Measurements from ENCODE around the gene LSG1. TPM values are rescaled to one million over a fixed set of nuclear protein-coding genes. Genes with fewer than 3 reads are reported as not detected.

LSG1 gene
- total RNA-seq (2014; rRNA removed; shearing (Covaris generic)) (27.2 and 36.5 TPM in 2 replicates), polyA plus RNA-seq (2016; fragmentation: Nextera tagmentation; extraction: Ambion mirVana) (26.9 and 31.1 TPM in 2 replicates)

GRCh38 chr3:194671900-194672808 is at the start of gene LSG1:
TSS of gene LSG1 (minus strand) at chr3:194672191. CDS start at chr3:194672162, 29 bp downstream.
- H3K9me2 ChIP-seq (ENCODE audit: insufficient read depth) = no peaks in the 10 kb centered on the region
- H3K27ac ChIP-seq = peak within 1 kb of the TSS; percentile 94
- H3K9me3 ChIP-seq (ENCODE audit: low read depth) = no peaks in the 10 kb centered on the region
- peak; percentile 98 for DNase-seq
- in situ Hi-C loops (cut with MboI) = no loop called here
- H3K4me2 ChIP-seq (ENCODE audit: unreplicated experiment) = peak within 1 kb of the TSS; percentile 95
- peaks cover 5% of the 10 kb centered on the region for H3K36me3 ChIP-seq (ENCODE audit: low read depth)
- no peaks in the 10 kb centered on the region for H4K20me1 ChIP-seq (ENCODE audit: insufficient read depth)
- no peak for TF ChIP-seq EZH2phosphoT487 (IDR thresholded peaks at IDR 0.05; ENCODE audit: insufficient read depth, low read depth)
- peak within 1 kb of the TSS; percentile 90 for H2AFZ ChIP-seq
- peaks cover 46% of the 10 kb centered on the region for H3K79me2 ChIP-seq (ENCODE audit: insufficient read depth)
- H3F3A ChIP-seq (ENCODE audit: insufficient read depth) = peaks cover 25% of the 10 kb centered on the region
- H3K9ac ChIP-seq = peak within 1 kb of the TSS; percentile 95
- peak within 1 kb of the TSS; percentile 98 for H3K4me3 ChIP-seq
- H3K4me1 ChIP-seq (ENCODE audit: insufficient read depth) = peaks cover 23% of the 10 kb centered on the region
- H3K27me3 ChIP-seq (replicated peaks; ENCODE audit: insufficient read depth) = no peaks in the 10 kb centered on the region
- 0 to 1% methylated on average over 56 to 57 of the region's 57 CpGs for WGBS, 2 experiments (ENCODE audit: low coverage in 1 of 2, low lambda C conversion rate in 2 of 2, missing lambda C conversion rate in 2 of 2)

- H3K36me3 ChIP-seq (ENCODE audit: low read depth) = no peaks in the 10 kb centered on the region
- in situ Hi-C loops (cut with MboI) = no loop called here
- H3K27ac ChIP-seq = no peak overlapping the region
- no peaks in the 10 kb centered on the region for H3F3A ChIP-seq (ENCODE audit: insufficient read depth)
- H3K79me2 ChIP-seq (ENCODE audit: insufficient read depth) = no peaks in the 10 kb centered on the region
- WGBS, 2 experiments (ENCODE audit: low coverage in 1 of 2, low lambda C conversion rate in 2 of 2, missing lambda C conversion rate in 2 of 2) = 56 to 59% methylated on average over 6 of the region's 6 CpGs
- no peak for TF ChIP-seq EZH2phosphoT487 (IDR thresholded peaks at IDR 0.05; ENCODE audit: insufficient read depth, low read depth)
- TF ChIP-seq EZH2 (IDR thresholded peaks at IDR 0.05; ENCODE audit: insufficient read depth, poor library complexity, severe bottlenecking) = no peak
- no peaks in the 10 kb centered on the region for H3K9me2 ChIP-seq (ENCODE audit: insufficient read depth)
- DNase-seq = no peak
- no peak overlapping the region for H2AFZ ChIP-seq
- H3K4me2 ChIP-seq (ENCODE audit: unreplicated experiment) = no peak overlapping the region
- H3K9ac ChIP-seq = no peak overlapping the region
- H3K4me1 ChIP-seq (ENCODE audit: insufficient read depth) = no peaks in the 10 kb centered on the region
- no peaks in the 10 kb centered on the region for H3K9me3 ChIP-seq (ENCODE audit: low read depth)
- no peaks in the 10 kb centered on the region for H4K20me1 ChIP-seq (ENCODE audit: insufficient read depth)
- no peak overlapping the region for H3K4me3 ChIP-seq
- peaks cover 24% of the 10 kb centered on the region for H3K27me3 ChIP-seq (replicated peaks; ENCODE audit: insufficient read depth)
These were observed 48.1 kb upstream of the LSG1 start for GRCh38 chr3:194720048-194720447.

GRCh38 chr3:194718079-194718478 is 46.1 kb upstream of the LSG1 start:
- no peak overlapping the region for H2AFZ ChIP-seq
- H3K9ac ChIP-seq = no peak overlapping the region
- no peak for DNase-seq
- H3K4me3 ChIP-seq = no peak overlapping the region
- no peak overlapping the region for H3K27ac ChIP-seq
- no peaks in the 10 kb centered on the region for H3K36me3 ChIP-seq (ENCODE audit: low read depth)
- no peaks in the 10 kb centered on the region for H4K20me1 ChIP-seq (ENCODE audit: insufficient read depth)
- no peak overlapping the region for H3K4me2 ChIP-seq (ENCODE audit: unreplicated experiment)
- TF ChIP-seq EZH2 (IDR thresholded peaks at IDR 0.05; ENCODE audit: insufficient read depth, poor library complexity, severe bottlenecking) (no peak), EZH2phosphoT487 (IDR thresholded peaks at IDR 0.05; ENCODE audit: insufficient read depth, low read depth) (no peak)
- H3K9me2 ChIP-seq (ENCODE audit: insufficient read depth) = no peaks in the 10 kb centered on the region
- H3K4me1 ChIP-seq (ENCODE audit: insufficient read depth) = no peaks in the 10 kb centered on the region
- no peaks in the 10 kb centered on the region for H3K9me3 ChIP-seq (ENCODE audit: low read depth)
- peaks cover 24% of the 10 kb centered on the region for H3K27me3 ChIP-seq (replicated peaks; ENCODE audit: insufficient read depth)
- H3F3A ChIP-seq (ENCODE audit: insufficient read depth) = no peaks in the 10 kb centered on the region
- H3K79me2 ChIP-seq (ENCODE audit: insufficient read depth) = no peaks in the 10 kb centered on the region
- WGBS, 2 experiments (ENCODE audit: low coverage in 1 of 2, low lambda C conversion rate in 2 of 2, missing lambda C conversion rate in 2 of 2) = 67 to 73% methylated on average over 2 of the region's 2 CpGs
- in situ Hi-C loops (cut with MboI) = no loop called here

GRCh38 chr3:194715022-194715800 is 43.2 kb upstream of the LSG1 start:
- H2AFZ ChIP-seq = no peak overlapping the region
- H3K9me2 ChIP-seq (ENCODE audit: insufficient read depth) = no peaks in the 10 kb centered on the region
- H3K4me3 ChIP-seq = no peak overlapping the region
- no peaks in the 10 kb centered on the region for H3K36me3 ChIP-seq (ENCODE audit: low read depth)
- in situ Hi-C loops (cut with MboI) = no loop called here
- H3K9ac ChIP-seq = no peak overlapping the region
- H3K27ac ChIP-seq = no peak overlapping the region
- no peak for TF ChIP-seq EZH2 (IDR thresholded peaks at IDR 0.05; ENCODE audit: insufficient read depth, poor library complexity, severe bottlenecking)
- TF ChIP-seq EZH2phosphoT487 (IDR thresholded peaks at IDR 0.05; ENCODE audit: insufficient read depth, low read depth) = no peak
- no peaks in the 10 kb centered on the region for H3F3A ChIP-seq (ENCODE audit: insufficient read depth)
- peak; percentile 9 for DNase-seq
- peaks cover 24% of the 10 kb centered on the region for H3K27me3 ChIP-seq (replicated peaks; ENCODE audit: insufficient read depth)
- no peaks in the 10 kb centered on the region for H3K4me1 ChIP-seq (ENCODE audit: insufficient read depth)
- no peaks in the 10 kb centered on the region for H3K9me3 ChIP-seq (ENCODE audit: low read depth)
- no peaks in the 10 kb centered on the region for H3K79me2 ChIP-seq (ENCODE audit: insufficient read depth)
- WGBS, 2 experiments (ENCODE audit: low coverage in 1 of 2, low lambda C conversion rate in 2 of 2, missing lambda C conversion rate in 2 of 2) = 76% methylated on average over 8 of the region's 8 CpGs
- H3K4me2 ChIP-seq (ENCODE audit: unreplicated experiment) = no peak overlapping the region
- H4K20me1 ChIP-seq (ENCODE audit: insufficient read depth) = no peaks in the 10 kb centered on the region

Measured in GM23248 (cell line).